A549 (cell line): ENCODE data around the gene STARD13. TPM values are rescaled to one million over a fixed set of nuclear protein-coding genes. Genes with fewer than 3 reads are reported as not detected.

ENCODE experiments used
- ATAC-seq, 2 experiments: fragments of 200-7000 bp in 1 of 2; fragments of >200 bp in 1 of 2; cut with Nextera tagmentation in 1 of 2; cut with Tn5 transposase in 1 of 2; 3 replicates each; pipeline versions ENCODE4 v1.8.0 to v1.9.1; 2018 to 2020; ENCODE audit warnings: mild to moderate bottlenecking in 1 of 2, moderate library complexity in 1 of 2
- CTCF ChIA-PET: fragments of 300-600 bp; sonication (Branson Sonifier 250); formaldehyde crosslinking; extraction: SDS; loops from one replicate; lab custom pipeline; 2021; ENCODE audit warnings: antibody characterized with exemption, inconsistent platforms; lab: Yijun Ruan, JAX
- POLR2A ChIA-PET: fragments of 350-600 bp; formaldehyde crosslinking; extraction: SDS; loops from one replicate; lab custom pipeline; 2021; ENCODE audit warnings: antibody characterized with exemption, inconsistent platforms; lab: Yijun Ruan, JAX
- DNase-seq, 2 experiments: peaks; one replicate each; pipeline versions ENCODE4 v3.0.0 to v3.0.0-alpha.2; 2011 to 2016; ENCODE audit warnings: low read depth in 1 of 2, low spot score in 1 of 2
- FAIRE-seq: peaks from 2 replicates; lab custom pipeline; 2011; peaks lifted over from hg19 to GRCh38; lab: Jason Lieb, UNC
- H3K27ac ChIP-seq, 2 experiments: fragments of >200 bp; sonication (Bioruptor Twin); formaldehyde crosslinking; 3 replicates each; pipeline ENCODE4 v1.5.1; 2016 to 2017
- H3K4me1 ChIP-seq: fragments of >200 bp; sonication (Bioruptor Twin); formaldehyde crosslinking; 3 replicates; pipeline ENCODE4 v1.6.1; 2016
- H3K4me2 ChIP-seq: fragments of >200 bp; sonication (Bioruptor Twin); formaldehyde crosslinking; 3 replicates; pipeline ENCODE4 v1.6.1; 2016
- H3K4me3 ChIP-seq: fragments of >200 bp; sonication (Bioruptor Twin); formaldehyde crosslinking; 3 replicates; pipeline ENCODE4 v1.5.1; 2016
- H3K9me3 ChIP-seq: fragments of >200 bp; sonication (Bioruptor Twin); formaldehyde crosslinking; 3 replicates; pipeline ENCODE4 v1.6.1; 2016
- CBX8 ChIP-seq: fragments of 200-600 bp; sonication (generic); IDR thresholded peaks from 2 replicates; pipeline ENCODE4 v1.6.1; 2016
- CTCF ChIP-seq: fragments of >200 bp; sonication (Bioruptor Twin); formaldehyde crosslinking; IDR thresholded peaks from 3 replicates; pipeline ENCODE4 v1.5.1; 2016
- EP300 ChIP-seq, 2 experiments: fragments of >200 bp; sonication (Bioruptor Twin); formaldehyde crosslinking; IDR thresholded peaks; 2 replicates in 1 of 2; 3 replicates in 1 of 2; pipeline ENCODE4 v1.6.1; 2016 to 2017
- FOXS1 ChIP-seq: fragments of 250-450 bp; sonication (Bioruptor Pico); IDR thresholded peaks from 2 replicates; pipeline ENCODE4 v1.5.0; 2020; ENCODE audit warnings: mild to moderate bottlenecking, moderate library complexity
- HDAC2 ChIP-seq: fragments of 200-600 bp; sonication (generic); IDR thresholded peaks from 2 replicates; pipeline ENCODE4 v1.6.1; 2016
- HMGXB4 ChIP-seq: fragments of 250-450 bp; sonication (Bioruptor Pico); IDR thresholded peaks from 2 replicates; pipeline ENCODE4 v1.5.0; 2021; ENCODE audit warnings: mild to moderate bottlenecking, moderate library complexity, borderline replicate concordance
- HOXA7 ChIP-seq: fragments of 250-450 bp; sonication (Bioruptor Pico); IDR thresholded peaks from 2 replicates; pipeline ENCODE4 v1.5.0; 2020; ENCODE audit warnings: mild to moderate bottlenecking, moderate library complexity
- REST ChIP-seq: fragments of 200-600 bp; sonication (generic); IDR thresholded peaks from 2 replicates; pipeline ENCODE4 v1.6.1; 2016; ENCODE audit warnings: antibody characterized with exemption, mild to moderate bottlenecking, moderate library complexity
- RFX5 ChIP-seq: fragments of 450-650 bp; IDR thresholded peaks from 2 replicates; pipeline ENCODE4 v1.7.1; 2014; ENCODE audit warnings: antibody characterized with exemption, mild to moderate bottlenecking, moderate library complexity
- RNF2 ChIP-seq: fragments of 200-600 bp; sonication (generic); IDR thresholded peaks from 2 replicates; pipeline ENCODE4 v1.6.1; 2016; ENCODE audit warnings: low read depth, mild to moderate bottlenecking, antibody characterized with exemption, moderate library complexity, borderline replicate concordance
- WGBS: methylation state at CpG from one replicate; pipeline ENCODE4 v1.1.6; 2017; ENCODE audit errors: missing lambda C conversion rate; 5-methylcytosine and 5-hydroxymethylcytosine counted together
- polyA plus RNA-seq, 4 experiments: library from polyadenylated mRNA; depleted of rRNA in 3 of 4; stranded (reverse); fragments of >200 nt; fragmentation: RNase III in 1 of 4; extraction: RNeasy Plus Mini Kit Qiagen cat#74134 plus additional on column Dnase treatment in 1 of 4; gene quantifications; 2 replicates in 3 of 4; 3 replicates in 1 of 4; pipeline ENCODE4 v1.2.3, GENCODE V29; 2011 to 2017

STARD13 gene
- polyA plus RNA-seq, 2 of the 4 experiments (the other 2 are of a cell fraction): 2.4 to 2.8 TPM

- H3K27ac ChIP-seq: no peak overlapping the region
Observed at GRCh38 chr13:33057019-33057780, 228.4 kb downstream of the STARD13 start.

GRCh38 chr13:33053397-33054066 lies 232.0 kb downstream of the STARD13 start:
- no peak overlapping the region for H3K27ac ChIP-seq
- CTCF ChIA-PET: no interaction called here
- H3K4me1 ChIP-seq: no peaks in the 10 kb centered on the region
- TF ChIP-seq HMGXB4 (CRISPR knock-in tag) (no peak), CTCF (no peak), CBX8 (no peak), REST (no peak), HOXA7 (CRISPR knock-in tag) (no peak), HDAC2 (no peak), RFX5 (no peak), RNF2 (no peak), EP300 (IDR thresholded peaks at IDR 0.05) (no peak)
- no peak overlapping the region for H3K4me2 ChIP-seq
- ATAC-seq (no peak), FAIRE-seq (no peak), DNase-seq (no peak)
- POLR2A ChIA-PET: no interaction called here
- no peak overlapping the region for H3K4me3 ChIP-seq
- H3K9me3 ChIP-seq: no peaks in the 10 kb centered on the region
- WGBS: 41% methylated on average over 7 of the region's 7 CpGs

More at GRCh38 chr13:33057019-33057780, 228.4 kb downstream of the STARD13 start:
- POLR2A ChIA-PET: no interaction called here
- no peak overlapping the region for H3K4me3 ChIP-seq
- no peak for FAIRE-seq
- CTCF ChIA-PET: interaction anchor here (1.4 kb wide), 1 partner anchor 39 kb away, joined by 3 read pairs; no protein-coding TSS in a partner anchor
- no peak overlapping the region for H3K4me2 ChIP-seq
- WGBS: 52% methylated on average over 9 of the region's 9 CpGs
- H3K4me1 ChIP-seq: no peaks in the 10 kb centered on the region
- peak; percentile 73 to 81; a peak in 5 of 6 replicates for ATAC-seq
- peak; percentile 18 to 19 for DNase-seq
- TF ChIP-seq FOXS1 (CRISPR knock-in tag): no peak
- no peak for TF ChIP-seq CBX8
- TF ChIP-seq CTCF: peak; percentile 7; the same call in 1 of the 3 replicates
- H3K9me3 ChIP-seq: no peaks in the 10 kb centered on the region
